ENCODE data around the gene TTC3. TPM values are rescaled to one million over a fixed set of nuclear protein-coding genes. Genes with fewer than 3 reads are reported as not detected.

Gene TTC3
- total and polyA plus RNA-seq, 9 of the 15 experiments (the other 6 are each of a cell fraction or from before 2014, with no cell fraction given) = 17.5 to 92.0 (median 59.5) TPM

DNA sequence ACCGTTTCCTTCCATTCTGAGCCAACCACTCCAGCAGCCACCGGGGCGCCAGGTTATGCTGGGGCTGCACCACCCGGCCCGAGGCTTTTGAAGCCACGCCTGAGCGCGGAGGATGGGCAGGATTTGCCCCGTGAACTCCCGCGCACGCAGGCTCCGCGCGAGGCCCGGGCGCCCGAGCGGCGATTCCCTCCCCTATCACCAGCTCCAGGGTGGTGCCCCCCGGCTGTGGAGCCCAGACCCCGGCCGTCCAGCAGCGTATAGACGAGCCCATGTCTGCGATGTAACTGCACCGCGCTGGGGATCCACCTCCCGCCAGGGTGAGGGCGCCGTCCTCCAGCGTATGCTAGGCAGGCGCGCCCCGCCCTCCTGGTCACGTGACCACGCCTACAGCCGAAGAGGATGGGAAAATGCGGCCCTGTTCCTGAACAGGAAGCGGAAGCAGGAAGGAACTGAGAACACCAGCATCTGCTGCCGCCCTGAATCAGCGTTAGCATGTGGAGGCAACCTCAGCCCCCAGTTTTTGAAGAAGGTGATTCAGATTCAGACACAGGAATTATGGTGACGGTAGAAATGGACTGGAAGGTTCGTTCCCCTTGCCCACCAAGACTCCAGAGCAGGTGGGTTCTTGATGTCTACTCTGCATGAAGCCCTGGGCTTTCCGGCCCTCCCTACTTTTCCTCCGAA is 148.1 kb downstream of the TTC3 start (continued):
- TF ChIP-seq, protein P1, sequence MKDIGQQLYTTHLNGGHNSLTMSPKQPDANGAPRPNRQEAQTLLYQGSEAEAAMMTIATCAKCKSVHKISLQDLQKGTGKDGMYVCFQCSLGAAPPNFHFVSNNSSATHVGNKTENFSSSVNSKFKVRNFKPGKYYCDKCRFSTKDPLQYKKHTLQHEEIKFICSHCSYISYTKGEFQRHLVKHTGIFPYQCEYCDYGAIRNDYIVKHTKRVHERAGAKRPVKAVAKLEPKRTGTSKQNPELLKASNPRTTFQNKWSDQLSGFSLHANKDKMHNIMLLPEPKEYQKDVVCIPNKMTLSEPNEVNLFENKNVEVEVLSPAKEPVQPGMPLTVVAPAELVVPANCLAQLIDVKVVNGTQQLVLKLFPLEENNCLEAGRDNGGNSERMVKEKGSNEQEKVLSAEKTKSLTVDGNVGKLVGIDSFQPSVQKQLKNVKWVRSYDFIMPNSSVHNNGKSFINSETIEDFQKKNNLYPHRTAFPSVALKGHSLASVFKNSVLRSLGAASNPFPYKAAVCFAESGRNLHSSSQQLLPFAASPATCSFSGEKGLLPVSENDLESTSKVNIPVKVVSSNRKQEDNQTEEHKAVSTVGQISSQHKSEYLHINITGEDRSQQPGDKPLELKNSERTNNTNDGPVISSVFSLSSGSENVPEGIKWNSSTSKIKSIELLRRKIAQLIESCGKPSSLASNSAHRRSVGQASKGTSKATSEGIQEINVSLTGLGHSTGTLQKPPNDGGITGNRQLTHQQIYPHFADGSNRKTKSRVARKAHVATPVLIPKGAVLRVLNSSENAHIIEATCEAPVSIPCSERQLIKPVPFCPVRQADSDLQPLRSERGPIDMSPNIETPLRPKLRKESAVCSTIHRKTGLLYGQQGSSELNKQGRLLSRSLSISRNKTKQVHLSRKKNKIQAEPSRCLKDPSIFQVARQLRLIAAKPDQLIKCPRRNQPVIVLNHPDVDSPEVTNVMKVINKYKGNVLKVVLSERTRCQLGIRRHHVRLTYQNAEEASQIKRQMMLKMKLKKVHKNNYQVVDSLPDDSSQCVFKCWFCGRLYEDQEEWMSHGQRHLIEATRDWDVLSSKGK (CRISPR knock-in tag; IDR thresholded peaks at IDR 0.05) = no peak
- TF ChIP-seq, protein P2, sequence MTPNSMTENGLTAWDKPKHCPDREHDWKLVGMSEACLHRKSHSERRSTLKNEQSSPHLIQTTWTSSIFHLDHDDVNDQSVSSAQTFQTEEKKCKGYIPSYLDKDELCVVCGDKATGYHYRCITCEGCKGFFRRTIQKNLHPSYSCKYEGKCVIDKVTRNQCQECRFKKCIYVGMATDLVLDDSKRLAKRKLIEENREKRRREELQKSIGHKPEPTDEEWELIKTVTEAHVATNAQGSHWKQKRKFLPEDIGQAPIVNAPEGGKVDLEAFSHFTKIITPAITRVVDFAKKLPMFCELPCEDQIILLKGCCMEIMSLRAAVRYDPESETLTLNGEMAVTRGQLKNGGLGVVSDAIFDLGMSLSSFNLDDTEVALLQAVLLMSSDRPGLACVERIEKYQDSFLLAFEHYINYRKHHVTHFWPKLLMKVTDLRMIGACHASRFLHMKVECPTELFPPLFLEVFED (CRISPR knock-in tag; conservative IDR thresholded peaks at IDR 0.05) = no peak
- TF ChIP-seq FOXM1 (IDR thresholded peaks at IDR 0.05; ENCODE audit: low read depth) = no peak
- no peak for TF ChIP-seq FOXM1 (CRISPR knock-in tag; IDR thresholded peaks at IDR 0.05; ENCODE audit: low read depth)
- TF ChIP-seq PHF8 (IDR thresholded peaks at IDR 0.05; ENCODE audit: borderline replicate concordance, low read length) = peak; percentile 56; the same call in 1 of the 2 replicates
- peak; percentile 94 for TF ChIP-seq RBM22 (IDR thresholded peaks at IDR 0.05; ENCODE audit: low read depth, low read length, poor library complexity, severe bottlenecking)
- TF ChIP-seq, protein P3, sequence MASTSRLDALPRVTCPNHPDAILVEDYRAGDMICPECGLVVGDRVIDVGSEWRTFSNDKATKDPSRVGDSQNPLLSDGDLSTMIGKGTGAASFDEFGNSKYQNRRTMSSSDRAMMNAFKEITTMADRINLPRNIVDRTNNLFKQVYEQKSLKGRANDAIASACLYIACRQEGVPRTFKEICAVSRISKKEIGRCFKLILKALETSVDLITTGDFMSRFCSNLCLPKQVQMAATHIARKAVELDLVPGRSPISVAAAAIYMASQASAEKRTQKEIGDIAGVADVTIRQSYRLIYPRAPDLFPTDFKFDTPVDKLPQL (IDR thresholded peaks at IDR 0.05; ENCODE audit: extremely low read depth, insufficient read length) = no peak
- no peak for TF ChIP-seq XRCC3 (IDR thresholded peaks at IDR 0.05)
- TF ChIP-seq MTA3 (IDR thresholded peaks at IDR 0.05; ENCODE audit: borderline replicate concordance) = peak; percentile 55; the same call in 1 of the 2 replicates
- TF ChIP-seq, protein P4, sequence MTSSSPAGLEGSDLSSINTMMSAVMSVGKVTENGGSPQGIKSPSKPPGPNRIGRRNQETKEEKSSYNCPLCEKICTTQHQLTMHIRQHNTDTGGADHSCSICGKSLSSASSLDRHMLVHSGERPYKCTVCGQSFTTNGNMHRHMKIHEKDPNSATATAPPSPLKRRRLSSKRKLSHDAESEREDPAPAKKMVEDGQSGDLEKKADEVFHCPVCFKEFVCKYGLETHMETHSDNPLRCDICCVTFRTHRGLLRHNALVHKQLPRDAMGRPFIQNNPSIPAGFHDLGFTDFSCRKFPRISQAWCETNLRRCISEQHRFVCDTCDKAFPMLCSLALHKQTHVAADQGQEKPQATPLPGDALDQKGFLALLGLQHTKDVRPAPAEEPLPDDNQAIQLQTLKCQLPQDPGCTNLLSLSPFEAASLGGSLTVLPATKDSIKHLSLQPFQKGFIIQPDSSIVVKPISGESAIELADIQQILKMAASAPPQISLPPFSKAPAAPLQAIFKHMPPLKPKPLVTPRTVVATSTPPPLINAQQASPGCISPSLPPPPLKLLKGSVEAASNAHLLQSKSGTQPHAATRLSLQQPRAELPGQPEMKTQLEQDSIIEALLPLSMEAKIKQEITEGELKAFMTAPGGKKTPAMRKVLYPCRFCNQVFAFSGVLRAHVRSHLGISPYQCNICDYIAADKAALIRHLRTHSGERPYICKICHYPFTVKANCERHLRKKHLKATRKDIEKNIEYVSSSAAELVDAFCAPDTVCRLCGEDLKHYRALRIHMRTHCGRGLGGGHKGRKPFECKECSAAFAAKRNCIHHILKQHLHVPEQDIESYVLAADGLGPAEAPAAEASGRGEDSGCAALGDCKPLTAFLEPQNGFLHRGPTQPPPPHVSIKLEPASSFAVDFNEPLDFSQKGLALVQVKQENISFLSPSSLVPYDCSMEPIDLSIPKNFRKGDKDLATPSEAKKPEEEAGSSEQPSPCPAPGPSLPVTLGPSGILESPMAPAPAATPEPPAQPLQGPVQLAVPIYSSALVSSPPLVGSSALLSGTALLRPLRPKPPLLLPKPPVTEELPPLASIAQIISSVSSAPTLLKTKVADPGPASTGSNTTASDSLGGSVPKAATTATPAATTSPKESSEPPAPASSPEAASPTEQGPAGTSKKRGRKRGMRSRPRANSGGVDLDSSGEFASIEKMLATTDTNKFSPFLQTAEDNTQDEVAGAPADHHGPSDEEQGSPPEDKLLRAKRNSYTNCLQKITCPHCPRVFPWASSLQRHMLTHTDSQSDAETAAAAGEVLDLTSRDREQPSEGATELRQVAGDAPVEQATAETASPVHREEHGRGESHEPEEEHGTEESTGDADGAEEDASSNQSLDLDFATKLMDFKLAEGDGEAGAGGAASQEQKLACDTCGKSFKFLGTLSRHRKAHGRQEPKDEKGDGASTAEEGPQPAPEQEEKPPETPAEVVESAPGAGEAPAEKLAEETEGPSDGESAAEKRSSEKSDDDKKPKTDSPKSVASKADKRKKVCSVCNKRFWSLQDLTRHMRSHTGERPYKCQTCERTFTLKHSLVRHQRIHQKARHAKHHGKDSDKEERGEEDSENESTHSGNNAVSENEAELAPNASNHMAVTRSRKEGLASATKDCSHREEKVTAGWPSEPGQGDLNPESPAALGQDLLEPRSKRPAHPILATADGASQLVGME (CRISPR knock-in tag; IDR thresholded peaks at IDR 0.05) = no peak
